Measurements from ENCODE around the gene DYNLT1.
"Not testable (repeated sequence)": the region's sequence is repeated elsewhere in the genome, so short reads cannot be mapped to it uniquely, and the experiment has no call there.

DYNLT1 gene

GRCh38 chr6:158680015-158680414 lies 35.5 kb upstream of the DYNLT1 start:
- H3K9me3 ChIP-seq (ENCODE audit: low read depth, low read length), result no peaks in the 10 kb centered on the region

GRCh38 chr6:158677906-158678578 lies 33.5 kb upstream of the DYNLT1 start:
- Histone ChIP-seq H3K36me3 (ENCODE audit: insufficient read depth, low read length) (no peaks in the 10 kb centered on the region), H3K4me3 (no peak overlapping the region), H3K27ac (no peak overlapping the region), H3K9ac (ENCODE audit: insufficient read length) (no peak overlapping the region), H3K9me3 (ENCODE audit: low read depth, low read length) (no peaks in the 10 kb centered on the region)
- no peak for DNase-seq (ENCODE audit: low read depth, low spot score)
- TF ChIP-seq FOXP2 (optimal IDR thresholded peaks at IDR 0.05; ENCODE audit: control extremely low read depth, extremely low read length, insufficient read depth), result no peak
- TF ChIP-seq EZH2 (IDR thresholded peaks at IDR 0.05), result no peak
- TF ChIP-seq POLR2AphosphoS5 (IDR thresholded peaks at IDR 0.05; ENCODE audit: borderline replicate concordance, low read depth, low read length), result no peak

More at GRCh38 chr6:158680015-158680414, 35.5 kb upstream of the DYNLT1 start:
- no peak for DNase-seq (ENCODE audit: low read depth, low spot score)
- Histone ChIP-seq H3K4me3 (no peak overlapping the region), H3K27ac (no peak overlapping the region), H3K9ac (ENCODE audit: insufficient read length) (no peak overlapping the region), H3K36me3 (ENCODE audit: insufficient read depth, low read length) (no peaks in the 10 kb centered on the region)
- TF ChIP-seq EZH2 (IDR thresholded peaks at IDR 0.05), result no peak
- no peak for TF ChIP-seq POLR2AphosphoS5 (IDR thresholded peaks at IDR 0.05; ENCODE audit: borderline replicate concordance, low read depth, low read length)
- TF ChIP-seq FOXP2 (optimal IDR thresholded peaks at IDR 0.05; ENCODE audit: control extremely low read depth, extremely low read length, insufficient read depth), result no peak

- DNase-seq (ENCODE audit: low read depth, low spot score); H3K36me3 ChIP-seq (ENCODE audit: insufficient read depth, low read length); H3K9me3 ChIP-seq (ENCODE audit: low read depth, low read length): not testable (repeated sequence)
Measured at GRCh38 chr6:158677094-158677493, 32.6 kb upstream of the DYNLT1 start.

GRCh38 chr6:158674342-158675131 lies 30.0 kb upstream of the DYNLT1 start:
- no peak for TF ChIP-seq EZH2 (IDR thresholded peaks at IDR 0.05)
- TF ChIP-seq POLR2AphosphoS5 (IDR thresholded peaks at IDR 0.05; ENCODE audit: borderline replicate concordance, low read depth, low read length), result no peak
- no peak for TF ChIP-seq FOXP2 (optimal IDR thresholded peaks at IDR 0.05; ENCODE audit: control extremely low read depth, extremely low read length, insufficient read depth)
- Histone ChIP-seq H3K27ac (no peak overlapping the region), H3K4me3 (no peak overlapping the region), H3K9ac (ENCODE audit: insufficient read length) (no peak overlapping the region), H3K36me3 (ENCODE audit: insufficient read depth, low read length) (no peaks in the 10 kb centered on the region), H3K9me3 (ENCODE audit: low read depth, low read length) (no peaks in the 10 kb centered on the region)
- DNase-seq (ENCODE audit: low read depth, low spot score), result no peak

More at GRCh38 chr6:158677094-158677493, 32.6 kb upstream of the DYNLT1 start:
- not testable (repeated sequence) for H3K27ac ChIP-seq; H3K4me3 ChIP-seq; H3K9ac ChIP-seq (ENCODE audit: insufficient read length)

GRCh38 chr6:158672726-158673125 lies 28.2 kb upstream of the DYNLT1 start:
- H3K9me3 ChIP-seq (ENCODE audit: low read depth, low read length), result no peaks in the 10 kb centered on the region
- H3K36me3 ChIP-seq (ENCODE audit: insufficient read depth, low read length), result no peaks in the 10 kb centered on the region
- DNase-seq (ENCODE audit: low read depth, low spot score), result no peak
- TF ChIP-seq POLR2AphosphoS5 (IDR thresholded peaks at IDR 0.05; ENCODE audit: borderline replicate concordance, low read depth, low read length) (no peak), EZH2 (IDR thresholded peaks at IDR 0.05) (no peak), FOXP2 (optimal IDR thresholded peaks at IDR 0.05; ENCODE audit: control extremely low read depth, extremely low read length, insufficient read depth) (no peak)
- H3K27ac ChIP-seq, result no peak overlapping the region
- no peak overlapping the region for H3K9ac ChIP-seq (ENCODE audit: insufficient read length)
- no peak overlapping the region for H3K4me3 ChIP-seq

GRCh38 chr6:158672119-158672518 lies 27.6 kb upstream of the DYNLT1 start:
- H3K36me3 ChIP-seq (ENCODE audit: insufficient read depth, low read length); H3K27ac ChIP-seq; H3K9me3 ChIP-seq (ENCODE audit: low read depth, low read length); DNase-seq (ENCODE audit: low read depth, low spot score); H3K9ac ChIP-seq (ENCODE audit: insufficient read length); H3K4me3 ChIP-seq: not testable (repeated sequence)

- Histone ChIP-seq H3K9me3 (ENCODE audit: low read depth, low read length) (no peaks in the 10 kb centered on the region), H3K9ac (ENCODE audit: insufficient read length) (no peak overlapping the region), H3K27ac (no peak overlapping the region), H3K4me3 (no peak overlapping the region), H3K36me3 (ENCODE audit: insufficient read depth, low read length) (no peaks in the 10 kb centered on the region)
- DNase-seq (ENCODE audit: low read depth, low spot score), result no peak
- TF ChIP-seq FOXP2 (optimal IDR thresholded peaks at IDR 0.05; ENCODE audit: control extremely low read depth, extremely low read length, insufficient read depth) (no peak), POLR2AphosphoS5 (IDR thresholded peaks at IDR 0.05; ENCODE audit: borderline replicate concordance, low read depth, low read length) (no peak)
Measured at GRCh38 chr6:158669145-158670035, 24.8 kb upstream of the DYNLT1 start.

- TF ChIP-seq POLR2AphosphoS5 (IDR thresholded peaks at IDR 0.05; ENCODE audit: borderline replicate concordance, low read depth, low read length) (no peak), EZH2 (IDR thresholded peaks at IDR 0.05) (no peak), FOXP2 (optimal IDR thresholded peaks at IDR 0.05; ENCODE audit: control extremely low read depth, extremely low read length, insufficient read depth) (no peak)
- H3K9ac ChIP-seq (ENCODE audit: insufficient read length), result no peak overlapping the region
- no peak overlapping the region for H3K27ac ChIP-seq
- H3K36me3 ChIP-seq (ENCODE audit: insufficient read depth, low read length), result no peaks in the 10 kb centered on the region
- H3K4me3 ChIP-seq, result no peak overlapping the region
- no peaks in the 10 kb centered on the region for H3K9me3 ChIP-seq (ENCODE audit: low read depth, low read length)
- DNase-seq (ENCODE audit: low read depth, low spot score), result no peak
Measured at GRCh38 chr6:158668707-158669103, 24.2 kb upstream of the DYNLT1 start.
